ENCODE measurements around the gene MBNL3.

- TF ChIP-seq POLR2A (IDR thresholded peaks at IDR 0.05): no peak
- TF ChIP-seq, protein P1, sequence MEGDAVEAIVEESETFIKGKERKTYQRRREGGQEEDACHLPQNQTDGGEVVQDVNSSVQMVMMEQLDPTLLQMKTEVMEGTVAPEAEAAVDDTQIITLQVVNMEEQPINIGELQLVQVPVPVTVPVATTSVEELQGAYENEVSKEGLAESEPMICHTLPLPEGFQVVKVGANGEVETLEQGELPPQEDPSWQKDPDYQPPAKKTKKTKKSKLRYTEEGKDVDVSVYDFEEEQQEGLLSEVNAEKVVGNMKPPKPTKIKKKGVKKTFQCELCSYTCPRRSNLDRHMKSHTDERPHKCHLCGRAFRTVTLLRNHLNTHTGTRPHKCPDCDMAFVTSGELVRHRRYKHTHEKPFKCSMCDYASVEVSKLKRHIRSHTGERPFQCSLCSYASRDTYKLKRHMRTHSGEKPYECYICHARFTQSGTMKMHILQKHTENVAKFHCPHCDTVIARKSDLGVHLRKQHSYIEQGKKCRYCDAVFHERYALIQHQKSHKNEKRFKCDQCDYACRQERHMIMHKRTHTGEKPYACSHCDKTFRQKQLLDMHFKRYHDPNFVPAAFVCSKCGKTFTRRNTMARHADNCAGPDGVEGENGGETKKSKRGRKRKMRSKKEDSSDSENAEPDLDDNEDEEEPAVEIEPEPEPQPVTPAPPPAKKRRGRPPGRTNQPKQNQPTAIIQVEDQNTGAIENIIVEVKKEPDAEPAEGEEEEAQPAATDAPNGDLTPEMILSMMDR (IDR thresholded peaks at IDR 0.05): no peak
Observed at GRCh38 chrX:132532097-132532496, 43.3 kb upstream of the MBNL3 start.

Measured in body of pancreas (tissue), 4 donors.